Mesenchymal stem cell (in vitro differentiated cells and primary cell): ENCODE results near the gene MFSD1.
A peak's percentile ranks its signal among the peaks of the same experiment; 100 is the strongest.

Experiments
- DNase-seq: peaks from one replicate; pipeline ENCODE4 v3.0.0-alpha.2; 2013
- H2AFZ ChIP-seq: one replicate; pipeline ENCODE4 v1.6.1; 2013; ENCODE audit warnings: low read depth, mild to moderate bottlenecking, control low read depth, inconsistent platforms, low read length, moderate library complexity
- H2AK5ac ChIP-seq: 2 replicates; pipeline ENCODE4 v1.6.1; 2013; ENCODE audit warnings: low read length, moderate library complexity, mild to moderate bottlenecking, inconsistent platforms; ENCODE audit not compliant: severe bottlenecking
- H2BK120ac ChIP-seq: one replicate; pipeline ENCODE4 v1.6.1; 2013; ENCODE audit warnings: low read depth, mild to moderate bottlenecking, inconsistent platforms, low read length, moderate library complexity
- H2BK12ac ChIP-seq, 2 experiments: one replicate each; pipeline ENCODE4 v1.6.1; 2013; ENCODE audit warnings: inconsistent platforms in 2 of 2, low read length in 2 of 2, mild to moderate bottlenecking in 2 of 2, moderate library complexity in 2 of 2, control low read depth in 1 of 2
- H2BK15ac ChIP-seq: one replicate; pipeline ENCODE4 v1.6.1; 2013; ENCODE audit warnings: mild to moderate bottlenecking, low read depth, inconsistent platforms; ENCODE audit not compliant: poor library complexity, severe bottlenecking
- H2BK5ac ChIP-seq: 2 replicates; pipeline ENCODE4 v1.6.1; 2013; ENCODE audit warnings: low read depth, mild to moderate bottlenecking, low read length, control low read depth, inconsistent platforms; ENCODE audit not compliant: poor library complexity, severe bottlenecking
- H3K14ac ChIP-seq, 2 experiments: one replicate each; pipeline ENCODE4 v1.6.1; 2013; ENCODE audit warnings: inconsistent platforms in 2 of 2, low read length in 2 of 2, control low read depth in 1 of 2, mild to moderate bottlenecking in 1 of 2, moderate library complexity in 1 of 2
- H3K18ac ChIP-seq, 2 experiments: one replicate each; pipeline ENCODE4 v1.6.1; 2013; ENCODE audit warnings: inconsistent platforms in 2 of 2, low read length in 2 of 2, control low read depth in 1 of 2, low read depth in 1 of 2, mild to moderate bottlenecking in 1 of 2
- H3K23ac ChIP-seq, 2 experiments: one replicate each; pipeline ENCODE4 v1.6.1; 2013; ENCODE audit warnings: inconsistent platforms in 2 of 2, low read length in 2 of 2, mild to moderate bottlenecking in 2 of 2, moderate library complexity in 2 of 2, control low read depth in 1 of 2
- H3K27ac ChIP-seq: 2 replicates; pipeline ENCODE4 v1.5.1; 2013; ENCODE audit warnings: mild to moderate bottlenecking, moderate library complexity, low read length, control low read depth, inconsistent platforms; ENCODE audit not compliant: poor library complexity, severe bottlenecking
- H3K27me3 ChIP-seq, 2 experiments: 2 replicates each; pipeline versions ENCODE4 v1.6.1 to v1.7.0; 2013; ENCODE audit warnings: low read length in 2 of 2, mild to moderate bottlenecking in 2 of 2, moderate library complexity in 2 of 2, control low read depth in 1 of 2, inconsistent platforms in 1 of 2; ENCODE audit not compliant: control insufficient read depth in 1 of 2, insufficient read depth in 1 of 2
- H3K36me3 ChIP-seq, 2 experiments: 2 replicates each; pipeline versions ENCODE4 v1.6.1 to v1.7.0; 2013; ENCODE audit warnings: low read length in 2 of 2, control low read depth in 1 of 2, inconsistent platforms in 1 of 2, low read depth in 1 of 2, mild to moderate bottlenecking in 1 of 2; ENCODE audit not compliant: insufficient read depth in 2 of 2, control insufficient read depth in 1 of 2
- H3K4ac ChIP-seq, 2 experiments: one replicate each; pipeline ENCODE4 v1.6.1; 2013; ENCODE audit warnings: inconsistent platforms in 2 of 2, low read length in 2 of 2, mild to moderate bottlenecking in 2 of 2, moderate library complexity in 2 of 2, control low read depth in 1 of 2, low read depth in 1 of 2
- H3K4me1 ChIP-seq: 2 replicates; pipeline ENCODE4 v1.6.1; 2013; ENCODE audit warnings: low read depth, low read length, control low read depth; ENCODE audit not compliant: control insufficient read depth, insufficient read depth
- H3K4me2 ChIP-seq: 2 replicates; pipeline ENCODE4 v1.6.1; 2013; ENCODE audit warnings: low read length, mild to moderate bottlenecking, inconsistent platforms; ENCODE audit not compliant: poor library complexity, severe bottlenecking
- H3K4me3 ChIP-seq, 2 experiments: 2 replicates each; pipeline versions ENCODE4 v1.5.1 to v1.7.0; 2013; ENCODE audit warnings: low read length in 2 of 2, mild to moderate bottlenecking in 2 of 2, control low read depth in 1 of 2, low read depth in 1 of 2; ENCODE audit not compliant: insufficient read depth in 1 of 2
- H3K79me1 ChIP-seq: replicated peaks from 2 replicates; pipeline ENCODE4 v1.6.1; 2013; ENCODE audit warnings: mild to moderate bottlenecking, control low read depth, low read length, inconsistent platforms; ENCODE audit not compliant: poor library complexity, severe bottlenecking
- H3K9ac ChIP-seq: 2 replicates; pipeline ENCODE4 v1.7.0; 2013; ENCODE audit warnings: mild to moderate bottlenecking, low read length, moderate library complexity
- H3K9me3 ChIP-seq: 2 replicates; pipeline ENCODE4 v1.7.0; 2013; ENCODE audit warnings: mild to moderate bottlenecking, low read length; ENCODE audit not compliant: control insufficient read depth
- H4K8ac ChIP-seq: one replicate; pipeline ENCODE4 v1.6.1; 2013; ENCODE audit warnings: inconsistent platforms, mild to moderate bottlenecking, low read length, moderate library complexity
- H4K91ac ChIP-seq: one replicate; pipeline ENCODE4 v1.6.1; 2013; ENCODE audit warnings: mild to moderate bottlenecking, low read length, inconsistent platforms
- WGBS: methylation state at CpG from one replicate; pipeline ENCODE4 v1.1.7; 2013; ENCODE audit warnings: mixed read lengths; 5-methylcytosine and 5-hydroxymethylcytosine counted together

MFSD1 gene

DNA sequence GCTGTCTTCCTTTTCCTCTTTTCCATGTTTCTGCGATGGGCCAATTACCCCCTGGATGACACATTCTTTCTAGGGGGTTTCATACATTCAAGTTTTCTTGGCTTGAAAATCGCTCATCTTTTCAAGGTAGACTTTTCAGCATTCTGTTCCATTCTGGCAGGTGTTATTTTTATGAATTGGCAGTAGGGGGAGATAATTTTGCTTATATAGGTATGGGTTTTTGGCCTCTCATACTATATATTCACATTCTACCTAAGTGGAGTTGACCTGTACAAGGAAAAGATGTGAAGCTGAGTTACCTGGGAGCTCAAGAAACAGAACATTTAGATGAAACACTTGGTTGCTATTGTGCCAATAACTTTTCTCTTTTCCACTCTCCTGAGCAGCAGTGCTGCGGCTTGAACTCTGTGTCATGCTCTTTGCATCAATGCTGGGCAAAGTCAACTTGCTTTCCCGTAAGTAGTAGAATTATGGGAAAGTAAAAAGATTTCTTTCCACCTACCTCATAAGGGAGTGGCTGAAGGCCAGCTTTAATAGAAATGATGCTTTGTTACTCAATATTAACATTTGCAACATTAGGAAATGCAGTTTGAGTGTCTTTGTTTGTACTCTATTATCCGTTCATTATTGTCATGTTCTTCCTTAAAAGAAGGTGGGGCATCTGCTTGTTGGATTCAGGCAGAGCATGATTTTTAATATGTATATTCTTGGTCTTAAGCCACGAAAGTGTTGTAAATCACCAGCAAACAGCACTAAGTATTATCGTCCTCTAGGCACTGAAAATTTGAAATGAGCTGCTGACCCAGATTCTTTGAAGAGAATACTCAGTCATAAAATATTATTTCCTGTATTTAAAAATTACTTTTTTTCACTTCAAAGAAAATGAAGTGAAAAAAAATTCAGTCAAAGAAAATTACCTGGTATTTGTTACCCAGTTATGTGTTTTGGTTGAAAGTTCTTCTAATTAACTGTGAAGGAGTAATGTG, 27.7 kb upstream of the MFSD1 start:
- no peak overlapping the region for H3K4ac ChIP-seq
- no peak overlapping the region for H4K91ac ChIP-seq
- no peaks in the 10 kb centered on the region for H3K27me3 ChIP-seq
- no peak overlapping the region for H3K27ac ChIP-seq
- no peaks in the 10 kb centered on the region for H3K9me3 ChIP-seq
- peak overlapping the region; percentile 69 for H3K9ac ChIP-seq
- no peak overlapping the region for H2BK12ac ChIP-seq
- no peak overlapping the region for H4K8ac ChIP-seq
- peak overlapping the region in 1 of 2 experiments; percentile 5 for H3K4me3 ChIP-seq
- no peak overlapping the region for H3K18ac ChIP-seq
- H3K4me1 ChIP-seq: peaks cover 3% of the 10 kb centered on the region
- no peak overlapping the region for H2BK120ac ChIP-seq
- H2AFZ ChIP-seq: no peak overlapping the region
- no peak overlapping the region for H3K4me2 ChIP-seq
- 93% methylated on average over 5 of the region's 7 CpGs for WGBS
- no peak overlapping the region for H2AK5ac ChIP-seq
- H2BK15ac ChIP-seq: no peak overlapping the region
- DNase-seq: no peak
- H3K14ac ChIP-seq: no peak overlapping the region
- no peaks in the 10 kb centered on the region for H3K79me1 ChIP-seq
- H3K36me3 ChIP-seq: no peaks in the 10 kb centered on the region
- H2BK5ac ChIP-seq: no peak overlapping the region
- no peak overlapping the region for H3K23ac ChIP-seq

- Histone ChIP-seq H4K8ac (no peak overlapping the region), H3K4me3 (no peak overlapping the region), H2AK5ac (no peak overlapping the region), H2BK15ac (no peak overlapping the region), H3K23ac (no peak overlapping the region), H3K4me2 (no peak overlapping the region), H3K9ac (peak overlapping the region; percentile 69), H2BK5ac (no peak overlapping the region), H3K9me3 (no peaks in the 10 kb centered on the region), H3K27ac (no peak overlapping the region), H4K91ac (no peak overlapping the region), H3K4me1 (peaks cover 3% of the 10 kb centered on the region), H2BK120ac (no peak overlapping the region), H3K27me3 (no peaks in the 10 kb centered on the region), H3K14ac (no peak overlapping the region), H3K36me3 (no peaks in the 10 kb centered on the region), H2BK12ac (no peak overlapping the region), H3K79me1 (no peaks in the 10 kb centered on the region), H3K18ac (no peak overlapping the region), H3K4ac (no peak overlapping the region), H2AFZ (no peak overlapping the region)
- 100% methylated on average over 2 of the region's 2 CpGs for WGBS
- DNase-seq: peak; percentile 28
These were observed 26.9 kb upstream of the MFSD1 start for GRCh38 chr3:158774965-158775364.

GRCh38 chr3:158775426-158776410, 26.1 kb upstream of the MFSD1 start:
- Histone ChIP-seq H3K23ac (no peak overlapping the region), H3K27ac (no peak overlapping the region), H2BK12ac (no peak overlapping the region), H3K14ac (no peak overlapping the region), H3K4me3 (no peak overlapping the region), H3K18ac (no peak overlapping the region), H4K91ac (no peak overlapping the region), H3K36me3 (no peaks in the 10 kb centered on the region), H3K79me1 (no peaks in the 10 kb centered on the region), H3K9me3 (no peaks in the 10 kb centered on the region), H3K27me3 (no peaks in the 10 kb centered on the region), H2BK120ac (no peak overlapping the region), H3K4ac (no peak overlapping the region), H2BK5ac (no peak overlapping the region), H3K4me2 (no peak overlapping the region), H3K9ac (peak overlapping the region; percentile 69), H2AFZ (no peak overlapping the region), H2AK5ac (no peak overlapping the region), H3K4me1 (peaks cover 1% of the 10 kb centered on the region), H2BK15ac (no peak overlapping the region), H4K8ac (no peak overlapping the region)
- WGBS: 98% methylated on average over 3 of the region's 3 CpGs
- DNase-seq: peak; percentile 27

DNA sequence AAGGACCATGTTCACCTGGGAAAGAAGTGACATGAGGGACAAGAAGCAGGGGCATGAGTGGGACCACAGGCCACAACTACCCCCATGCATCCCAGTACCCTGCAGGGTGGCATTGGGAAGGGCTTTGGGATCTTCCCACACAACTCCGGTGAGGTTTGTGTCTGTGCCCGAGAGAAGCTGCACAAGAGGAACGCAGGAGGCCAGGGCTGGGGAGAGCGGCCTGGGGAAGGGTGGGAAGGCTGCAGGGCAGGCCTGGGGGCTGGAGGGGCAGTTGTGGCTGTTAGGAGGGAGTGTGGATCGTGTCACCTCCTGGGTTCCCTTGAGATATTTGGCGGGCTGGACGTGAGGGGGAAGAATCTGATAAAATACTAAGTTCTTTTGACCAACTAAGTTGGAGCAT, 25.3 kb upstream of the MFSD1 start:
- Histone ChIP-seq H2BK5ac (no peak overlapping the region), H2BK120ac (peak overlapping the region; percentile 42), H4K8ac (peak overlapping the region; percentile 12), H3K23ac (no peak overlapping the region), H3K9me3 (no peaks in the 10 kb centered on the region), H4K91ac (peak overlapping the region; percentile 34), H3K4me3 (no peak overlapping the region), H2AFZ (no peak overlapping the region), H3K4me1 (peaks cover 1% of the 10 kb centered on the region), H3K27ac (no peak overlapping the region), H3K4me2 (no peak overlapping the region), H2BK15ac (peak overlapping the region; percentile 74), H3K9ac (peak overlapping the region; percentile 58), H3K4ac (peak overlapping the region; percentile 57 to 69), H2BK12ac (peak overlapping the region; percentile 85 to 88), H3K18ac (peak overlapping the region; percentile 77 to 87), H3K79me1 (no peaks in the 10 kb centered on the region), H3K27me3 (no peaks in the 10 kb centered on the region), H2AK5ac (no peak overlapping the region), H3K36me3 (no peaks in the 10 kb centered on the region), H3K14ac (no peak overlapping the region)
- DNase-seq: no peak
- WGBS: 96% methylated on average over 7 of the region's 7 CpGs
